ENCODE data around the gene SERPINB5.

Gene SERPINB5

GRCh38 chr18:63487676-63488075 lies 10.9 kb downstream of the SERPINB5 start:
- Histone ChIP-seq H3K9ac (ENCODE audit: low read length in 5 of 5) (no peak overlapping the region), H3K27ac (ENCODE audit: low read depth, low read length) (no peak overlapping the region), H3K4me1 (ENCODE audit: control insufficient read depth in 5 of 5, insufficient read depth in 5 of 5, low read length in 5 of 5) (peaks cover 0 to 9% (median 5%) of the 10 kb centered on the region in 5 donors), H3K36me3 (ENCODE audit: control insufficient read depth in 5 of 5, insufficient read depth in 5 of 5, low read length in 5 of 5) (no peaks in the 10 kb centered on the region), H3K4me3 (ENCODE audit: low read depth in 1 of 5, low read length in 5 of 5) (no peak overlapping the region), H3K9me3 (ENCODE audit: control insufficient read depth in 5 of 5, low read length in 5 of 5) (peaks cover 0 to 2% (median 0%) of the 10 kb centered on the region in 5 donors), H3K27me3 (ENCODE audit: control insufficient read depth in 5 of 5, insufficient read depth in 4 of 5, low read length in 5 of 5) (no peaks in the 10 kb centered on the region)

- Histone ChIP-seq H3K9ac (ENCODE audit: low read length in 5 of 5) (no peak overlapping the region), H3K4me3 (ENCODE audit: low read depth in 1 of 5, low read length in 5 of 5) (no peak overlapping the region), H3K9me3 (ENCODE audit: control insufficient read depth in 5 of 5, low read length in 5 of 5) (peaks cover 0 to 2% (median 0%) of the 10 kb centered on the region in 5 donors), H3K27me3 (ENCODE audit: control insufficient read depth in 5 of 5, insufficient read depth in 4 of 5, low read length in 5 of 5) (no peaks in the 10 kb centered on the region), H3K4me1 (ENCODE audit: control insufficient read depth in 5 of 5, insufficient read depth in 5 of 5, low read length in 5 of 5) (peaks cover 0 to 9% (median 5%) of the 10 kb centered on the region in 5 donors), H3K36me3 (ENCODE audit: control insufficient read depth in 5 of 5, insufficient read depth in 5 of 5, low read length in 5 of 5) (no peaks in the 10 kb centered on the region), H3K27ac (ENCODE audit: low read depth, low read length) (no peak overlapping the region)
Observed at GRCh38 chr18:63488160-63488559, 11.4 kb downstream of the SERPINB5 start.

GRCh38 chr18:63492851-63493250 lies 16.1 kb downstream of the SERPINB5 start:
- H3K9me3 ChIP-seq (ENCODE audit: control insufficient read depth in 5 of 5, low read length in 5 of 5): no peaks in the 10 kb centered on the region
- H3K4me3 ChIP-seq (ENCODE audit: low read depth in 1 of 5, low read length in 5 of 5): no peak overlapping the region
- peaks cover 0 to 7% (median 3%) of the 10 kb centered on the region in 5 donors for H3K4me1 ChIP-seq (ENCODE audit: control insufficient read depth in 5 of 5, insufficient read depth in 5 of 5, low read length in 5 of 5)
- no peak overlapping the region for H3K9ac ChIP-seq (ENCODE audit: low read length in 5 of 5)
- no peak overlapping the region for H3K27ac ChIP-seq (ENCODE audit: low read depth, low read length)
- no peaks in the 10 kb centered on the region for H3K27me3 ChIP-seq (ENCODE audit: control insufficient read depth in 5 of 5, insufficient read depth in 4 of 5, low read length in 5 of 5)
- no peaks in the 10 kb centered on the region for H3K36me3 ChIP-seq (ENCODE audit: control insufficient read depth in 5 of 5, insufficient read depth in 5 of 5, low read length in 5 of 5)

GRCh38 chr18:63495675-63496074 lies 18.9 kb downstream of the SERPINB5 start:
- no peaks in the 10 kb centered on the region for H3K36me3 ChIP-seq (ENCODE audit: control insufficient read depth in 5 of 5, insufficient read depth in 5 of 5, low read length in 5 of 5)
- H3K9me3 ChIP-seq (ENCODE audit: control insufficient read depth in 5 of 5, low read length in 5 of 5): no peaks in the 10 kb centered on the region
- no peak overlapping the region for H3K9ac ChIP-seq (ENCODE audit: low read length in 5 of 5)
- no peaks in the 10 kb centered on the region for H3K4me1 ChIP-seq (ENCODE audit: control insufficient read depth in 5 of 5, insufficient read depth in 5 of 5, low read length in 5 of 5)
- no peak overlapping the region for H3K27ac ChIP-seq (ENCODE audit: low read depth, low read length)
- H3K4me3 ChIP-seq (ENCODE audit: low read depth in 1 of 5, low read length in 5 of 5): no peak overlapping the region
- no peaks in the 10 kb centered on the region for H3K27me3 ChIP-seq (ENCODE audit: control insufficient read depth in 5 of 5, insufficient read depth in 4 of 5, low read length in 5 of 5)

- Histone ChIP-seq H3K27me3 (ENCODE audit: control insufficient read depth in 5 of 5, insufficient read depth in 4 of 5, low read length in 5 of 5) (peaks cover 0 to 4% (median 0%) of the 10 kb centered on the region in 5 donors), H3K27ac (ENCODE audit: low read depth, low read length) (no peak overlapping the region), H3K36me3 (ENCODE audit: control insufficient read depth in 5 of 5, insufficient read depth in 5 of 5, low read length in 5 of 5) (no peaks in the 10 kb centered on the region), H3K9ac (ENCODE audit: low read length in 5 of 5) (no peak overlapping the region), H3K9me3 (ENCODE audit: control insufficient read depth in 5 of 5, low read length in 5 of 5) (no peaks in the 10 kb centered on the region), H3K4me1 (ENCODE audit: control insufficient read depth in 5 of 5, insufficient read depth in 5 of 5, low read length in 5 of 5) (no peaks in the 10 kb centered on the region), H3K4me3 (ENCODE audit: low read depth in 1 of 5, low read length in 5 of 5) (no peak overlapping the region)
Observed at GRCh38 chr18:63505566-63506335, 29.0 kb downstream of the SERPINB5 start.

- no peaks in the 10 kb centered on the region for H3K9me3 ChIP-seq (ENCODE audit: control insufficient read depth in 5 of 5, low read length in 5 of 5)
- no peak overlapping the region for H3K4me3 ChIP-seq (ENCODE audit: low read depth in 1 of 5, low read length in 5 of 5)
- no peaks in the 10 kb centered on the region for H3K4me1 ChIP-seq (ENCODE audit: control insufficient read depth in 5 of 5, insufficient read depth in 5 of 5, low read length in 5 of 5)
- H3K27ac ChIP-seq (ENCODE audit: low read depth, low read length): no peak overlapping the region
- H3K27me3 ChIP-seq (ENCODE audit: control insufficient read depth in 5 of 5, insufficient read depth in 4 of 5, low read length in 5 of 5): peaks cover 0 to 5% (median 0%) of the 10 kb centered on the region in 5 donors
- H3K36me3 ChIP-seq (ENCODE audit: control insufficient read depth in 5 of 5, insufficient read depth in 5 of 5, low read length in 5 of 5): no peaks in the 10 kb centered on the region
- H3K9ac ChIP-seq (ENCODE audit: low read length in 5 of 5): no peak overlapping the region
Observed at GRCh38 chr18:63506336-63506646, 29.5 kb downstream of the SERPINB5 start.

GRCh38 chr18:63508596-63508995 lies 31.8 kb downstream of the SERPINB5 start:
- no peaks in the 10 kb centered on the region for H3K9me3 ChIP-seq (ENCODE audit: control insufficient read depth in 5 of 5, low read length in 5 of 5)
- H3K27me3 ChIP-seq (ENCODE audit: control insufficient read depth in 5 of 5, insufficient read depth in 4 of 5, low read length in 5 of 5): peaks cover 0 to 5% (median 1%) of the 10 kb centered on the region in 5 donors
- H3K36me3 ChIP-seq (ENCODE audit: control insufficient read depth in 5 of 5, insufficient read depth in 5 of 5, low read length in 5 of 5): no peaks in the 10 kb centered on the region
- H3K9ac ChIP-seq (ENCODE audit: low read length in 5 of 5): no peak overlapping the region
- H3K27ac ChIP-seq (ENCODE audit: low read depth, low read length): no peak overlapping the region
- no peaks in the 10 kb centered on the region for H3K4me1 ChIP-seq (ENCODE audit: control insufficient read depth in 5 of 5, insufficient read depth in 5 of 5, low read length in 5 of 5)
- no peak overlapping the region for H3K4me3 ChIP-seq (ENCODE audit: low read depth in 1 of 5, low read length in 5 of 5)

GRCh38 chr18:63511285-63511684 lies 34.5 kb downstream of the SERPINB5 start:
- H3K9ac ChIP-seq (ENCODE audit: low read length in 5 of 5): no peak overlapping the region
- H3K9me3 ChIP-seq (ENCODE audit: control insufficient read depth in 5 of 5, low read length in 5 of 5): no peaks in the 10 kb centered on the region
- peaks cover 0 to 10% (median 4%) of the 10 kb centered on the region in 5 donors for H3K27me3 ChIP-seq (ENCODE audit: control insufficient read depth in 5 of 5, insufficient read depth in 4 of 5, low read length in 5 of 5)
- H3K27ac ChIP-seq (ENCODE audit: low read depth, low read length): no peak overlapping the region
- no peak overlapping the region for H3K4me3 ChIP-seq (ENCODE audit: low read depth in 1 of 5, low read length in 5 of 5)
- no peaks in the 10 kb centered on the region for H3K36me3 ChIP-seq (ENCODE audit: control insufficient read depth in 5 of 5, insufficient read depth in 5 of 5, low read length in 5 of 5)
- no peaks in the 10 kb centered on the region for H3K4me1 ChIP-seq (ENCODE audit: control insufficient read depth in 5 of 5, insufficient read depth in 5 of 5, low read length in 5 of 5)

GRCh38 chr18:63514326-63514725 lies 37.6 kb downstream of the SERPINB5 start:
- no peak overlapping the region for H3K27ac ChIP-seq (ENCODE audit: low read depth, low read length)
- no peaks in the 10 kb centered on the region for H3K4me1 ChIP-seq (ENCODE audit: control insufficient read depth in 5 of 5, insufficient read depth in 5 of 5, low read length in 5 of 5)
- H3K36me3 ChIP-seq (ENCODE audit: control insufficient read depth in 5 of 5, insufficient read depth in 5 of 5, low read length in 5 of 5): no peaks in the 10 kb centered on the region
- H3K4me3 ChIP-seq (ENCODE audit: low read depth in 1 of 5, low read length in 5 of 5): no peak overlapping the region
- H3K9me3 ChIP-seq (ENCODE audit: control insufficient read depth in 5 of 5, low read length in 5 of 5): no peaks in the 10 kb centered on the region
- peaks cover 0 to 10% (median 4%) of the 10 kb centered on the region in 5 donors for H3K27me3 ChIP-seq (ENCODE audit: control insufficient read depth in 5 of 5, insufficient read depth in 4 of 5, low read length in 5 of 5)
- no peak overlapping the region for H3K9ac ChIP-seq (ENCODE audit: low read length in 5 of 5)

- H3K9me3 ChIP-seq (ENCODE audit: control insufficient read depth in 5 of 5, low read length in 5 of 5): no peaks in the 10 kb centered on the region
Observed at GRCh38 chr18:63514888-63515678, 38.3 kb downstream of the SERPINB5 start.

More at GRCh38 chr18:63514888-63515678, 38.3 kb downstream of the SERPINB5 start:
- H3K27ac ChIP-seq (ENCODE audit: low read depth, low read length): no peak overlapping the region
- peaks cover 0 to 10% (median 4%) of the 10 kb centered on the region in 5 donors for H3K27me3 ChIP-seq (ENCODE audit: control insufficient read depth in 5 of 5, insufficient read depth in 4 of 5, low read length in 5 of 5)
- H3K36me3 ChIP-seq (ENCODE audit: control insufficient read depth in 5 of 5, insufficient read depth in 5 of 5, low read length in 5 of 5): no peaks in the 10 kb centered on the region
- H3K4me1 ChIP-seq (ENCODE audit: control insufficient read depth in 5 of 5, insufficient read depth in 5 of 5, low read length in 5 of 5): no peaks in the 10 kb centered on the region
- H3K9ac ChIP-seq (ENCODE audit: low read length in 5 of 5): no peak overlapping the region
- H3K4me3 ChIP-seq (ENCODE audit: low read depth in 1 of 5, low read length in 5 of 5): no peak overlapping the region
